ENCODE results near the gene ST6GALNAC6.

GRCh38 chr9:127856729-127857116, 42.7 kb downstream of the ST6GALNAC6 start:
- TF ChIP-seq CTCF (IDR thresholded peaks at IDR 0.05) (no peak), POLR2A (IDR thresholded peaks at IDR 0.05) (no peak)
